ENCODE measurements around the gene INO80E.

GRCh38 chr16:30028438-30029076, 32.5 kb downstream of the INO80E start:
- no peak for TF ChIP-seq EZH2 (IDR thresholded peaks at IDR 0.05; ENCODE audit: borderline replicate concordance)
- no peak for TF ChIP-seq CTCF (IDR thresholded peaks at IDR 0.05; ENCODE audit: poor library complexity)

Measured in hepatocyte (in vitro differentiated cells).